GM13977 (cell line): Measurements from ENCODE around the gene ZCCHC24.

Source experiments
- DNase-seq: peaks from one replicate; pipeline ENCODE4 v3.0.0; 2012; ENCODE audit warnings: low spot score
- CTCF ChIP-seq: IDR thresholded peaks from 2 replicates; pipeline ENCODE4 v1.5.1; 2012; ENCODE audit warnings: mild to moderate bottlenecking, control low read depth; ENCODE audit not compliant: insufficient read depth; ENCODE audit errors: extremely low read depth, missing control alignments
- in situ Hi-C: fragments of 300-500 bp; cut with MboI; formaldehyde crosslinking; loops from one replicate; pipeline ENCODE4 v1.12.0; 2022; ENCODE audit warnings: low sequenced_read_pairs, low pct_unique_long_range_greater_than_20kb, mixed read lengths, inconsistent platforms; ENCODE audit not compliant: unreplicated experiment

The ZCCHC24 gene

GRCh38 chr10:79396520-79396919 is 48.9 kb downstream of the ZCCHC24 start:
- in situ Hi-C loops = loop anchor here (5.0 kb wide), 1 partner anchor 81 kb away; no protein-coding TSS in a partner anchor
- DNase-seq = no peak
- no peak for TF ChIP-seq CTCF

DNA sequence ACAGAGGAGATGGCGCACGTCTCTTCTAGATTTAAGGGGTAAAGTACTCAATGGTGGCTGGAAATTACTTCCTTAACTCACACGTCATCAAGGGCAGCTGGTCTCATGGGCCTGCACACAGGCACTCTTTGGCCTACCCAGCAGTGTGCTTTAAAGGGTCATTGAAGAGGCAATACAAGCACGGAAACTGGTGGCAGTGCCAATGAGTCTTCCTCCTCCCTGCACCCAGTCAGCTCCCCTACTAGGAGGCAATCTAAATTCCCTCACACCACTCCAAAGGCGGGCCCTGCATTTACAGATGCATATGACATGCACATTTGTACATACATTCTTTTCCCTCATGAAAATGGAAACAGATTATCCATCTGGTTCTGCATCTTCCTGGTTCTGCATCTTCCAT is 50.8 kb downstream of the ZCCHC24 start:
- in situ Hi-C loops = loop anchor here (5.0 kb wide), 1 partner anchor 83 kb away; no protein-coding TSS in a partner anchor
- DNase-seq = no peak

GRCh38 chr10:79393924-79394610 is 51.4 kb downstream of the ZCCHC24 start:
- in situ Hi-C loops = no loop called here
- no peak for TF ChIP-seq CTCF
- DNase-seq = no peak

More for the DNA sequence above, 50.8 kb downstream of the ZCCHC24 start:
- TF ChIP-seq CTCF = no peak

DNA sequence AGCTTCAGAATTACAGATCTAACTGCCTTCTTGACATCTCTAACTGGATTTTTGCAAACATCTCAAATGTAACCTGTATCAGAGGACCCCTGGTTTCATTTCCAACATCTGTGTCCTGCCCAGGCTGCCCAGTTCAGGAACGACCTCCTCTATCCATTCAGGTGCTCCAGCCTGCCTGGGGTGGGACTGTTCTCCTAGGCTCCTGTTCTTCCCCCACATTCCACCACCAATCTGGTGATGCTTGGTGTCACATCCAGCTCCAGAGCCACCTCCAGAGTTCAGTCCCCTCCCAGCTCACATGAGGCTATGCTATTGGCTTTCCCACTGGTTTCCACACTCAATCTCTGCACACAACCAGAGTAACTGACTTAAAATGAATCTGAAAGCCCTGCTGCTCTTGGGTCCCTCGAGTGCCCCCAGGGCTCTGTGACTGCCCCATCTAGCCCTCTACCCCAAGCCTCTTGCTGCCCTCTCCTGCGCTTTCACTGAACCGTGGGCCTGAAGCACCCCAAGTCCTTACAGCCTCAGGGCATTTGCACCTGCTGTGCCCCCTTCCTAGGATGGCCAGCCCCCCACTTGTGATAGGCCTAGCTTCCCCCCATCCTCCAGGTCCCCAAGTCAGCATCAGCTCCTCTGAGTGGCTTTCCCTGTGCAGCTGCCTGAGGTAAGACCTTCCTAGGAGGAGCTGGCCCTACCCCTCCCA is 52.1 kb downstream of the ZCCHC24 start:
- in situ Hi-C loops = no loop called here
- no peak for TF ChIP-seq CTCF
- no peak for DNase-seq

- in situ Hi-C loops = no loop called here
- TF ChIP-seq CTCF = no peak
- no peak for DNase-seq
These were observed 52.8 kb downstream of the ZCCHC24 start for GRCh38 chr10:79392506-79393176.

GRCh38 chr10:79392020-79392398 is 53.4 kb downstream of the ZCCHC24 start:
- no peak for DNase-seq
- TF ChIP-seq CTCF = no peak
- in situ Hi-C loops = no loop called here
